RWPE1 (cell line): ENCODE measurements around the gene APOL1.
"Not testable (repeated sequence)": the region's sequence is repeated elsewhere in the genome, so short reads cannot be mapped to it uniquely, and the experiment has no call there.

Source experiments
- CTCF ChIA-PET: fragments of 350-600 bp; sonication (Branson Sonifier 250); formaldehyde crosslinking; extraction: SDS; loops from one replicate; lab custom pipeline; 2021; lab: Yijun Ruan, JAX
- POLR2A ChIA-PET: fragments of 400-600 bp; formaldehyde crosslinking; extraction: SDS; loops from one replicate; lab custom pipeline; 2020; ENCODE audit warnings: antibody characterized with exemption; ENCODE audit not compliant: low non-redundant PET; lab: Yijun Ruan, JAX
- DNase-seq: peaks from one replicate; pipeline ENCODE4 v3.0.0; 2012; ENCODE audit warnings: low spot score
- H3K27ac ChIP-seq: fragments of 450-650 bp; 2 replicates; pipeline ENCODE4 v1.5.1; 2017
- CTCF ChIP-seq: fragments of 450-650 bp; conservative IDR thresholded peaks from 2 replicates; pipeline ENCODE4 v1.5.1; 2017; ENCODE audit warnings: low read depth, mild to moderate bottlenecking

APOL1 gene

DNA sequence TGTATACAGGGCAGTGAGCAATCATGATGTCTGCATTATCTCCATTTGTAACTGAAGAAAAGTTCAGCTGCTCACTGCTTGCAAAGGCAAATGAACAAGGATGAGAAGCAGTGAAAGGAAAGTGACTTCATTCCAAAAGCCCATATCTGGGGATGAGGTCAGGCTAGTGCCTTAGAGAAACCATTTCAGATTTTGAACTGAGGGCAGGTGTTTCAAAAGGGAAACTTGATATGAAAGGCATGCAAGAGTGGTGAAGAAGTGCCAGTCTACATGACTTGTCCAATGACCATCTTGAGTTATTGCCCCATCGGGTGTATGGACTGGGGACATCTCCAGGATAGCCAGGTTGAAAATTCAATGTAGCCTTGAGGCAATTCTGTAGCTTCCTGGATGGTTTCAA lies 44.0 kb upstream of the APOL1 start:
- POLR2A ChIA-PET: no interaction called here
- no peak for DNase-seq
- TF ChIP-seq CTCF: no peak
- CTCF ChIA-PET: no interaction called here
- no peak overlapping the region for H3K27ac ChIP-seq

DNA sequence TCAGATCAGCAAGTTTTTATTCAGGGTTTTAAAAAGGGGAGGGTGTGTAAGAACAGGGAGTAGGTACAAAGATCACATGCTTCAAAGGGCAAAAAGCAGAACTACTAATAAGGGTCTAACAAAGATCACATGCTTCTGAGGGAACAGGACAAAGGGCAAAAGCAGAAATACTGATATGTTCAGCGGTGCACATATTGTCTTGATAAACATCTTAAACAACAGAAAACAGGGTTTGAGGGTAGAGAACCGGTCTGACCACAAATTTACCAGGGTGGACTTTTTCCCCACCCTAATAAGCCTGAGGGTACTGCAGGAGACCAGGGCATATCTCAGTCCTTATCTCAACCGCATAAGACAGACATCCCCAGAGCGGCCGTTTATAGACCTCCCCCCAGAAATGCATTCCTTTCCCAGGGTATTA lies 43.4 kb upstream of the APOL1 start:
- H3K27ac ChIP-seq, CTCF ChIA-PET, DNase-seq, POLR2A ChIA-PET: not testable (repeated sequence)

GRCh38 chr22:36210224-36210623 lies 42.7 kb upstream of the APOL1 start:
- no peak for DNase-seq
- no peak overlapping the region for H3K27ac ChIP-seq
- no peak for TF ChIP-seq CTCF
- ChIA-PET CTCF (no interaction called here), POLR2A (no interaction called here)

DNA sequence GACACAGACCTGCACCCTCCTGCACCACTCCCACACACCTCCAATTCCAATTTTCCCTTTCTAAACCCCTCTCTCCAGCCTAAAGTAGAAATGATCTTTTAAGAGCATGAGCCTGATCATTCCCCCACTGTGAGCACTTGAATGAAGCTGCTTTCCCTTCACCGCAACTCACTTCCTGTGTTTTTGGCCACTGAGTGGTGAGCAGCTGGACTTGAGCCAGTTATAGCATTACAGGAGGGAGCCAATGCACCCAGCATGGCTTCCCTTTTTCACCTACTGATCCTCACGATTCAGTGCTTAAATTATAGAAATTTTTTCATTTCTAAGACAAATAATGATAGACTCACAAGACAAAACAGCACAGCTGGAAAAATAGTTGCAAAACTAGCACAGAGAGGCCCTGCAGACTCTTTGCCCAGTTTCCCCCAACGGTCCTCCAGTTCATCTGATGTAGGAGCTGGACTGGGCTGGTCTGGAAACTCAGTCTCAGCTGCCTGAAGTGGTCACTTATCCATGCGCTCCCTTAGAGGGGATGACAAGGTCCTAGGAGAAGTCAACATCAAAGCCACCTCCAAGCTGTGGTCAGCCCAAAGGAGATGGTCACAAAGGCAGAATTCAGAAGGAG lies 41.6 kb upstream of the APOL1 start:
- no peak overlapping the region for H3K27ac ChIP-seq
- TF ChIP-seq CTCF: no peak
- ChIA-PET POLR2A (no interaction called here), CTCF (interaction anchor here (1.6 kb wide), 1 partner anchor 11 kb away, joined by 4 read pairs; no protein-coding TSS in a partner anchor)
- DNase-seq: no peak

- ChIA-PET POLR2A (no interaction called here), CTCF (interaction anchor here (0.5 kb wide), 1 partner anchor 89 kb away, joined by 3 read pairs; no protein-coding TSS in a partner anchor)
- TF ChIP-seq CTCF: no peak
- H3K27ac ChIP-seq: no peak overlapping the region
- no peak for DNase-seq
These were observed 40.0 kb upstream of the APOL1 start for GRCh38 chr22:36212901-36213300.

DNA sequence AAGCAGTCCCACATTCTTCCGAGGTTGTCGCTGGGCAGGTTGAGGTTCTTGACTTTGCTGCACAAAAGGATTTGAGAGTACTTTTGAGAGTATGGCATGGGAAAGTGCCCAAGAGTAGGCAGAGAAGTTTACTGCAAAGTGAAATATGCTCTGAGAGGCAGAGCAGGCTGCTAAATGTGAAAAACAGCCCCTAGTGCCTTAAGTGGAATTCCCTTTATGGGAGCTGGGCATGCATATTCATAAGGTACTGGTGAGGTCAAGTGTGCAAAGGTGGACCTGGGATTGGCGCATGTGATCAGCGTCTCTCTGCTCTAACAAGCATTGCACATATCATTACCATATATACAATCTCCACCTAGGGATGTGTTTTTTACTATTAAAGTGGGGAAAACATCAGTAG lies 39.3 kb upstream of the APOL1 start:
- ChIA-PET CTCF (interaction anchor here (0.5 kb wide), 1 partner anchor 89 kb away, joined by 3 read pairs; no protein-coding TSS in a partner anchor), POLR2A (no interaction called here)
- TF ChIP-seq CTCF: no peak
- no peak for DNase-seq
- H3K27ac ChIP-seq: no peak overlapping the region

- POLR2A ChIA-PET: no interaction called here
- no peak for TF ChIP-seq CTCF
- H3K27ac ChIP-seq: no peak overlapping the region
- DNase-seq: no peak
- CTCF ChIA-PET: no interaction called here
These were observed 37.0 kb upstream of the APOL1 start for GRCh38 chr22:36215981-36216380.
